BJ (cell line): ENCODE results near the gene PTPRM. TPM values are rescaled to one million over a fixed set of nuclear protein-coding genes. Genes with fewer than 3 reads are reported as not detected.

Experiments used
- CTCF ChIA-PET: fragments of 350-600 bp; formaldehyde crosslinking; extraction: SDS; loops from one replicate; lab custom pipeline; 2021; ENCODE audit warnings: antibody characterized with exemption, inconsistent platforms; lab: Yijun Ruan, JAX
- POLR2A ChIA-PET: fragments of 300-600 bp; sonication (Branson Sonifier 250); formaldehyde crosslinking; extraction: SDS; loops from one replicate; lab custom pipeline; 2021; ENCODE audit warnings: antibody characterized with exemption; lab: Charles Lee
- DNase-seq: peaks from one replicate; pipeline ENCODE4 v3.0.0-alpha.2; 2011; ENCODE audit warnings: low read depth
- H3K27me3 ChIP-seq: 2 replicates; pipeline ENCODE4 v1.6.0; 2011; ENCODE audit warnings: low read length; ENCODE audit not compliant: control insufficient read depth, insufficient read depth
- H3K36me3 ChIP-seq: 2 replicates; pipeline ENCODE4 v1.5.1; 2011; ENCODE audit warnings: low read length; ENCODE audit not compliant: control insufficient read depth, insufficient read depth
- H3K4me3 ChIP-seq: 2 replicates; pipeline ENCODE4 v1.5.1; 2011; ENCODE audit warnings: low read depth, mild to moderate bottlenecking, control low read depth, low read length
- polyA plus RNA-seq: library from polyadenylated mRNA; depleted of rRNA; stranded (reverse); fragments of >200 nt; gene quantifications from 2 replicates; pipeline ENCODE4 v1.2.3, GENCODE V29; 2011
- TF ChIP-seq, protein P1 (sequence below): IDR thresholded peaks from 2 replicates; pipeline ENCODE4 v1.5.1; 2011; ENCODE audit warnings: low read depth, mild to moderate bottlenecking, control low read depth, inconsistent platforms, low read length, moderate library complexity; ENCODE audit not compliant: insufficient read depth

The PTPRM gene
- polyA plus RNA-seq, 1 experiment, result 149 TPM

DNA sequence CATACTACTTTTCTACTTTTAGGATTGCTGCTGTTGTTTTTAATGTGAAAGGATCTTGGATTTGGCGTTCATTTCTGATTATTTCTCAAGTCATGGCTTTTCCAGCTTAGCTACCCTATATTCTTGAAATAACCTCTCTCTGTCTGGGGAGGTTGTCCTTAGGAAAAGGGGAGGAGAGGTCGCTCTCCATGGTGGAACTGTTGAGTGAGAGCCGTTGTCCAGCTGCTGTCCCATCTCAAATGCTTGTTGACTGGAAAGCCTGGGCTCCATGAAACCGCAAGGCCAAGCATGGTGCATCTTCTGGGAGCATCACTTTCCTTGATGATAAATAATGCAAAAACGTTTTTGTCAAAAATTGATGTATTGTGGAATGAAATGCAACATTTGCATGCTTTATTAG, 563.0 kb downstream of the PTPRM start:
- Histone ChIP-seq H3K36me3 (no peaks in the 10 kb centered on the region), H3K27me3 (no peaks in the 10 kb centered on the region), H3K4me3 (no peak overlapping the region)
- DNase-seq, result no peak
- TF ChIP-seq, protein P1, sequence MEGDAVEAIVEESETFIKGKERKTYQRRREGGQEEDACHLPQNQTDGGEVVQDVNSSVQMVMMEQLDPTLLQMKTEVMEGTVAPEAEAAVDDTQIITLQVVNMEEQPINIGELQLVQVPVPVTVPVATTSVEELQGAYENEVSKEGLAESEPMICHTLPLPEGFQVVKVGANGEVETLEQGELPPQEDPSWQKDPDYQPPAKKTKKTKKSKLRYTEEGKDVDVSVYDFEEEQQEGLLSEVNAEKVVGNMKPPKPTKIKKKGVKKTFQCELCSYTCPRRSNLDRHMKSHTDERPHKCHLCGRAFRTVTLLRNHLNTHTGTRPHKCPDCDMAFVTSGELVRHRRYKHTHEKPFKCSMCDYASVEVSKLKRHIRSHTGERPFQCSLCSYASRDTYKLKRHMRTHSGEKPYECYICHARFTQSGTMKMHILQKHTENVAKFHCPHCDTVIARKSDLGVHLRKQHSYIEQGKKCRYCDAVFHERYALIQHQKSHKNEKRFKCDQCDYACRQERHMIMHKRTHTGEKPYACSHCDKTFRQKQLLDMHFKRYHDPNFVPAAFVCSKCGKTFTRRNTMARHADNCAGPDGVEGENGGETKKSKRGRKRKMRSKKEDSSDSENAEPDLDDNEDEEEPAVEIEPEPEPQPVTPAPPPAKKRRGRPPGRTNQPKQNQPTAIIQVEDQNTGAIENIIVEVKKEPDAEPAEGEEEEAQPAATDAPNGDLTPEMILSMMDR, result no peak
- CTCF ChIA-PET, result interaction anchor here (0.9 to 1.0 kb wide), 2 partner anchors 10 to 31 kb away, joined by 3 read pairs; no protein-coding TSS in a partner anchor
- POLR2A ChIA-PET, result no interaction called here

DNA sequence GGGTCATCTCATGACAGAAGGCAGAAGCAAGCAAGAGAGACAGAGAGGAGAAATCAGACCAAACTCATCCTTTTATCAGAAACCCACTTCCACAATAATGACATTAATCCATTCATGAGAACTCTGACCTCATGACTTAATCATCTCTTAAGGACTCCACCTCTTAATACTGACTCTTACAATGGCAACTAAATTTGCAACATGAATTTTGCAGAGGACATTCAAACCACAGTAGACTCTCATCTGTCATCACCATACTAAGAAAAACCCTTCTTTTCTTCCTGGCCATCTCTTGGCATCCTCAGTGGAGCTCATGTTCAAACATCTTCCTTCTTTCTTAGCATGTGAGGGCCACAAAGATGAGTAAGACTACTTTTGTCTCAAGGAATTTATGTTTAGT, 565.9 kb downstream of the PTPRM start:
- TF ChIP-seq, protein P1, result no peak
- Histone ChIP-seq H3K4me3 (no peak overlapping the region), H3K36me3 (no peaks in the 10 kb centered on the region), H3K27me3 (no peaks in the 10 kb centered on the region)
- CTCF ChIA-PET, result no interaction called here
- DNase-seq, result no peak
- POLR2A ChIA-PET, result no interaction called here

DNA sequence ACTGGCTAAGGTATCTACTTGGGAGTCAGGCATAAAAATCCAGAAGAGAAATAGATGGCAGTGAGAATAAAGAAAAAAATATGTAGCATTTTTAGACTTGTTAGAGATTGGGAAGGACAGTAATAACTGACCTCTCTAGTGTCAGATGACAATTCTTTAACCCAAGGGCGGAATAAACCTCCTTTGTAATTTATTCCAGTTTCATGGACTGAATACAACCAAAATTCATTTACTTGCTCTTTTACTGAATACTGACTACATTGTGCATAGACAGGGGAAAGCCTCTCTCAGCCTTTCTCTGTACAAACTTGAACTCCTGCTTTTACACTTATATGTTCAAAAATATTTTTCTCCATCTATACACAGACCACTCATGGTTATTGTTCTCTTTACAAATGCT, 566.8 kb downstream of the PTPRM start:
- CTCF ChIA-PET, result no interaction called here
- POLR2A ChIA-PET, result no interaction called here
- no peak for DNase-seq

GRCh38 chr18:8139127-8139527, 572.0 kb downstream of the PTPRM start:
- H3K27me3 ChIP-seq, result no peaks in the 10 kb centered on the region
- ChIA-PET CTCF (interaction anchor here (0.8 kb wide), 1 partner anchor 11 kb away, joined by 3 read pairs; no protein-coding TSS in a partner anchor), POLR2A (no interaction called here)
- H3K4me3 ChIP-seq, result no peak overlapping the region
- H3K36me3 ChIP-seq, result peaks cover 2% of the 10 kb centered on the region; the same call in 1 of the 2 replicates
- DNase-seq, result no peak
- TF ChIP-seq, protein P1, result no peak

More for the DNA sequence above, 566.8 kb downstream of the PTPRM start:
- Histone ChIP-seq H3K36me3 (peaks cover 2% of the 10 kb centered on the region; the same call in 1 of the 2 replicates), H3K4me3 (no peak overlapping the region), H3K27me3 (no peaks in the 10 kb centered on the region)
- TF ChIP-seq, protein P1, result no peak

- no peak for DNase-seq
- TF ChIP-seq, protein P1, result no peak
- Histone ChIP-seq H3K4me3 (no peak overlapping the region), H3K27me3 (no peaks in the 10 kb centered on the region), H3K36me3 (peaks cover 2% of the 10 kb centered on the region; the same call in 1 of the 2 replicates)
- ChIA-PET CTCF (interaction anchor here (0.8 to 0.9 kb wide), 2 partner anchors 10 to 16 kb away, joined by 3 read pairs; no protein-coding TSS in a partner anchor), POLR2A (no interaction called here)
Observed at GRCh38 chr18:8139891-8140406, 572.8 kb downstream of the PTPRM start.
